ENCODE measurements around the gene S1PR3. TPM values are rescaled to one million over a fixed set of nuclear protein-coding genes. Genes with fewer than 3 reads are reported as not detected.

S1PR3 gene
- total and polyA plus RNA-seq, 2 donors (not counting 3 experiments of a cell fraction or from before 2014, with no cell fraction given) = 12.5 to 25.8 TPM

GRCh38 chr9:89036383-89036782 is 45.1 kb downstream of the S1PR3 start:
- no peaks in the 10 kb centered on the region for H4K20me1 ChIP-seq (replicated peaks; ENCODE audit: control insufficient read depth, extremely low read depth, insufficient read depth, low read length)
- CTCF ChIA-PET = interaction anchor here (2.4 kb wide), 1 partner anchor 243 kb away, joined by 6 read pairs; no protein-coding TSS in a partner anchor
- no peaks in the 10 kb centered on the region for H3K9me1 ChIP-seq (replicated peaks; ENCODE audit: control insufficient read depth, extremely low read depth, insufficient read depth, low read length)
- H3K4me3 ChIP-seq (replicated peaks in 1 of 3; ENCODE audit: insufficient read depth in 1 of 3, low read depth in 1 of 3, low read length in 3 of 3) = no peak overlapping the region
- H3K4me2 ChIP-seq (ENCODE audit: insufficient read depth, low read length) = no peak overlapping the region
- intact Hi-C loops (cut with micrococcal nuclease) (no loop called here), dilution Hi-C loops (cut with MboI; ENCODE audit: extremely low pct_ligation_motif_present, low sequenced_read_pairs) (no loop called here)
- H3K79me2 ChIP-seq (ENCODE audit: control insufficient read depth, insufficient read depth, low read length) = no peaks in the 10 kb centered on the region
- TF ChIP-seq CTCF (IDR thresholded peaks at IDR 0.05; ENCODE audit: extremely low read depth in 1 of 2, insufficient read depth in 1 of 2, low read depth in 1 of 2, low read length in 2 of 2) (no peak), POLR2AphosphoS5 (IDR thresholded peaks at IDR 0.05; ENCODE audit: insufficient read depth, low read depth, low read length) (no peak), FOS (IDR thresholded peaks at IDR 0.05; ENCODE audit: borderline replicate concordance, insufficient read depth, low read length) (no peak), MYC (IDR thresholded peaks at IDR 0.05; ENCODE audit: low read depth, low read length) (no peak), JUN (IDR thresholded peaks at IDR 0.05; ENCODE audit: borderline replicate concordance, insufficient read depth, insufficient read length, low read depth) (no peak), EZH2 (IDR thresholded peaks at IDR 0.05; ENCODE audit: borderline replicate concordance, low read depth, low read length, severe bottlenecking) (no peak), GATA2 (IDR thresholded peaks at IDR 0.05; ENCODE audit: insufficient read depth, insufficient read length, low read depth, low read length) (no peak), POLR2A (IDR thresholded peaks at IDR 0.05; ENCODE audit: low read depth, low read length) (no peak), MAX (IDR thresholded peaks at IDR 0.05; ENCODE audit: insufficient read depth, insufficient read length) (no peak)
- FAIRE-seq (no peak), DNase-seq (ENCODE audit: low read depth, low spot score) (no peak)
- H3K9ac ChIP-seq (replicated peaks; ENCODE audit: extremely low read depth, insufficient read depth, low read length) = no peak overlapping the region
- no peak overlapping the region for H2AFZ ChIP-seq (ENCODE audit: low read depth, low read length)
- H3K4me1 ChIP-seq (ENCODE audit: control insufficient read depth, extremely low read depth, insufficient read depth, low read length) = peaks cover 4% of the 10 kb centered on the region
- no peaks in the 10 kb centered on the region for H3K27me3 ChIP-seq (ENCODE audit: control insufficient read depth in 2 of 2, insufficient read depth in 2 of 2, low read length in 2 of 2)
- no peak overlapping the region for H3K27ac ChIP-seq (ENCODE audit: insufficient read depth, low read depth, low read length)
- H3K36me3 ChIP-seq (ENCODE audit: control insufficient read depth in 2 of 2, extremely low read depth in 1 of 2, insufficient read depth in 2 of 2, low read length in 2 of 2) = no peaks in the 10 kb centered on the region
- POLR2A ChIA-PET = no interaction called here
- H3K9me3 ChIP-seq (replicated peaks; ENCODE audit: control insufficient read depth, insufficient read depth, low read length) = no peaks in the 10 kb centered on the region
- no TSS peak for BruUV-seq (replicated peaks)

Measured in endothelial cell of umbilical vein (primary cell).